ENCODE results near the gene PKN2. TPM values are rescaled to one million over a fixed set of nuclear protein-coding genes. Genes with fewer than 3 reads are reported as not detected.

PKN2 gene
- polyA plus RNA-seq, 3 donors, result 7.7 to 16.2 (median 14.0) TPM

GRCh38 chr1:88726697-88727096 lies 42.6 kb downstream of the PKN2 start:
- no peak overlapping the region for H3K27ac ChIP-seq (ENCODE audit: low read depth, low read length)

- WGBS, 3 donors, result 67 to 96% (median 95%) methylated on average over 1 of the region's 1 CpG
- H3K27ac ChIP-seq (ENCODE audit: low read depth, low read length), result no peak overlapping the region
Observed at GRCh38 chr1:88727205-88727604, 43.1 kb downstream of the PKN2 start.

DNA sequence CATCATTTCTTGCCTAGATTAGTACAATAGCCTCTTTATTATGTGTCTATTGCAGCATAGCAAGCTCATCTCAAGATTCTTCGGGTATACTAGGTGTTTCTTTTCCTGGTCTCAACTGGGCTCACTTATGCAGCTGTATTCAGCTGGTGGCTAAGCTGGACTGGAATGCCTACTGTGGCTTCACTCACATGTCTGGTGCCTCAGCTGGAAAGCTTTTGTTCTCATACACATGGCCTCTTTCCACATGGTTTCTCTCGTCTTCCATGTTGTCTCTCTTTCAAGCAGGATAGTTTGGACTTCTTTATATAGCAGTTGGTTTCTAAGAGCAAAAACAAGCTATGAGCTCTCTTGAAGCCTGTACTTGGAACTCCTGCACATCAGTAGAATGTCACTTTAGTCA lies 45.2 kb downstream of the PKN2 start:
- 94 to 98% (median 97%) methylated on average over 2 of the region's 2 CpGs for WGBS, 3 donors

GRCh38 chr1:88730132-88730675 lies 46.1 kb downstream of the PKN2 start:
- WGBS, 3 donors, result 79 to 100% (median 84%) methylated on average over 4 of the region's 4 CpGs
- H3K27ac ChIP-seq (ENCODE audit: low read depth, low read length), result no peak overlapping the region

More for the DNA sequence above, 45.2 kb downstream of the PKN2 start:
- H3K27ac ChIP-seq (ENCODE audit: low read depth, low read length), result no peak overlapping the region

GRCh38 chr1:88730995-88731394 lies 46.9 kb downstream of the PKN2 start:
- no peak overlapping the region for H3K27ac ChIP-seq (ENCODE audit: low read depth, low read length)
- WGBS, 3 donors, result 39 to 82% (median 81%) methylated on average over 2 of the region's 2 CpGs

DNA sequence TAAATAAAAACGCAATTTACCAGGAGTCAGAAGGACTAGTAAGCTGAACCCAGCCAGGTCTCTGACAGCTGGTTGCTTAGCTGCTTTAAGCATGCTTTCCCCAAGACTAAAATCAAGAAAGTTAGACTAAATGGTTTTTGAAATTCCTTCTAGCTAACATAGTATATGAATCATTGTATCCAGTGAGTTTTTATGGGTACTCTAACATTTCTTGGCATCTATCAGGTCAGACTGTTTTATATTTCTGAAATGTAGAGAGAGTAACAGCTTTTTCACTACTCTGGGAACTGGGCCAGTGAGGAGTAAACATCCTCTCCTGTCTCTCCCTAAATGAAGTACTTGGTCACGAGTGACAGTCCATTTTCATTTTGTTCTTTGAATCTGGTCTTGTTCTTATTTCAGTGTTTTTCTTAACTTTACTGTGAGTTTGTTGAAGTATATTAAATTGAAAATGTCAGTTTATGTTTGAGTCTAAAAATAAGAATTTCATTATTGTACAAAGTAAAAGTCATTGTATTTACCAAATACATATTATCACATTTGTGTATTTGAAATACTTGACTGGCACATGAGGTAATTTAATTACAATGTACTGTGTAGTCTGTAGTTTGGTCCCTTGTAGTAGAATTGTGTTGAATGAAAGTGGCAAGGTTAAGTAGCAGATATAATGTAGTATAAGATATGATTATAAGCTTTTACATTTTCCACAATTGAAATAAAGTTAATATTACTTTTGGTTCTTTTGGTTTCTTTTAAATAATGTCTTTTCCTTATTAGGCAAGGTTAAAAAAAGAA lies 47.6 kb downstream of the PKN2 start:
- H3K27ac ChIP-seq (ENCODE audit: low read depth, low read length), result no peak overlapping the region

DNA sequence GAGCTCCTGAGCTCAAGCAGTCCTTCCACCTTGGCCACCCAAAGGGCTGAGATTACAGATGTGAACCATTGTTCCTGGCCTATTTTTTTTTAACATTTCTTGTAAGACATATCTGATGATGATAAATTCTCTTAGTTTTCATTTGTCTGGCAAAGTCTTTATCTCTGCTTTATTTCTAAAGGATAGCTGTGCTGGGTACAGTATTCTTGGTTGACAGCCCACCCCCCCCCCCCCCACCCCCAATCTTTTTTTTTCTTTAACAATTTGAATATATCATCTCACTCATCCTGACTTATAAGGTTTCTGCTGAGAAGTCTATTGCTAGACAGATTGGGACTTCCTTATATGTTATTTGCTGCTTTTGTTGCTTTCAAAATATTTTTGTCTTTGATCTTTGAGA lies 51.3 kb downstream of the PKN2 start:
- no peak overlapping the region for H3K27ac ChIP-seq (ENCODE audit: low read depth, low read length)

More for the DNA sequence above, 47.6 kb downstream of the PKN2 start:
- 8 to 37% (median 25%) methylated on average over 2 of the region's 2 CpGs for WGBS, 3 donors

GRCh38 chr1:88735909-88736308 lies 51.8 kb downstream of the PKN2 start:
- no peak overlapping the region for H3K27ac ChIP-seq (ENCODE audit: low read depth, low read length)
- WGBS, 3 donors, result 96 to 100% (median 97%) methylated on average over 1 of the region's 1 CpG

DNA sequence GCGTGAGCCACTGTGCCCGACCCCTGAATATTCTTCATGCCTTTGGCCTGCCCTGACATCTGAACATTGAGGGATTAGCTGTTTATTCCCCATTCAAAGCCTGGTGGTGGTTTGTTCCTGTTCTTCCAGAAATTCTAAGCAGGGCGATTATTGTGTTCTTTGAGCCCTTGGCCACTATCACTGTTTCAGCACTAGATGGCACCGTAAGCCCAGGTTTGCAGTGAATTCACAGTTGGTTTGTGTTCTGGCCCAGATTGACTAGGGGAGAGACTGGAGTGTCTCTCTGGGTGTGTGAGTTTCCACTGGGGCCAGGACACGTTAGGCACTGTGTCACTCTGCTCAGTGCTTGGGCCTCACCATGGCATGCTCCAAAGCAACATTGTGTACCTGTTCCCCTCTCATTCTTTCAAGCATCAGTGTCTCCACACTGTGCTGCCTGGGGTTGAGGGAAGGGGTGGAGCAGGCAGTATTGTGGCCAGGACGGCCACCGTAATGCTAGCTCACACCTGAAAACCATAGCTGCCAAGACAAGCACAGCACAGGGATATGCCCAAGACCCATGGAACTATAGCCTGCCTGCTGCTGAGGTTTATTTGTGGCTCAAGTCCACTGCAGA lies 52.7 kb downstream of the PKN2 start:
- WGBS, 3 donors, result 92 to 95% (median 94%) methylated on average over 7 of the region's 7 CpGs
- H3K27ac ChIP-seq (ENCODE audit: low read depth, low read length), result no peak overlapping the region

DNA sequence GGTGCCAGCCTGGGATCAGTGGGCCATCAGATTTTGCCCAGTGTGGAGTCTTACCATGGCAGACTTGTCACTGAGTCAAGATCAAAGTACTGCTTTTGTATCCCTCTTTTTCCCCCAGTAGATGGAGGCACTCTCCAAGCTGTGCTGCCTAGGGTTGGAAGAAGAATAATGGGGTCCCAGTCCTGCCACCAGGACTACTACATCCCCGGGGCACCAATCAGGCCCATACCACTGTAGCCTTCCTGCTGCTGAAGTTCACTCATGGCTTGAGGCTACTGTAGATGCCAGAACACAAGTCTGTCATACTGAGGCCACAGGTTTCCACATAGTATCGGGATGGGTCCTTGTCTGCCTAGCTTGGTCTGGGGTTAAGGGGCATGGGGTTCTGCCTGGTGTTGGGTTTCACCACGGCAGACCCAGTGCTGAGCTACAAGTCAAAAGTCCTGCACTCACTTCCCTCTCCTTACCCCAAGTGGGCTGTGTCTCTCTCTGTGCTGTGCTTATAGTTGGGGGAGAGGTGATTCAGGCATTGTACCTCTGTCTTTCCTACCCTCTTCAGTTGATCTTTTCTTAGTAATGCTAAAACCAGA lies 53.4 kb downstream of the PKN2 start:
- no peak overlapping the region for H3K27ac ChIP-seq (ENCODE audit: low read depth, low read length)
- WGBS, 3 donors, result 88 to 100% (median 90%) methylated on average over 3 of the region's 3 CpGs

DNA sequence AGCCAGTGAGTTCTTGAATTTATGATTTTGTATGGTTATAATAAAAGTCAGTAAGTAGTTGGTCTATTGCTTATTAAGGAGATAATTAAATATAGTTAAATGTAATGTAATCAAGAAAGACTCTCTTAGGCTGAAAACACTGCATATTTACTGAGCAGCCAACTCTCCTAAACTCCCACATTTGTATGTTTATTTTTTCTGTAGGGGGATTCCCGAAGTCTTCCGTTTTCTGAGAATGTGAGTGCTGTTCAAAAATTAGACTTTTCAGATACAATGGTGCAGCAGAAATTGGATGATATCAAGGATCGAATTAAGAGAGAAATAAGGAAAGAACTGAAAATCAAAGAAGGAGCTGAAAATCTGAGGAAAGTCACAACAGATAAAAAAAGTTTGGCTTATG lies 56.7 kb downstream of the PKN2 start:
- 68 to 75% (median 72%) methylated on average over 3 of the region's 3 CpGs for WGBS, 3 donors
- H3K27ac ChIP-seq (ENCODE audit: low read depth, low read length), result no peak overlapping the region

DNA sequence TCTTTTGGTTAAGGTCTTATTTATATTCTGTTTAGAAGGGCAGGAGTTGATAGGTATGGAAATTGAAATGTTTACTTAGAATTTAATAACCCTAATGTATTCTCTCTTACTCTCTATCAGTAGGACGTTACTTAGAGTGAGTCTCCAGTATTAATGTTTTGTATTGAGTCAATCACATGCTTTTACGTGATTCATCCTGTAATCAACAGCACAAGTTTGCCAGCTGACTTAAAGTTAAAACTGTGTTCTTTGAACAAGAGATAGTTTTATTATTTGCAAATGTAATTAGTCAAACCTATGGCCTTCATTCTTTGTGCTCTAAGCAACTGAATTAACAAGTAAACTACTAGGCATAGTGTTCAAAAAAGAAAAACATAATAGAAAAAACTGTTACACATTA lies 57.3 kb downstream of the PKN2 start:
- 44 to 77% (median 60%) methylated on average over 2 of the region's 2 CpGs for WGBS, 3 donors

GRCh38 chr1:88742531-88742930 lies 58.5 kb downstream of the PKN2 start:
- WGBS, 3 donors, result 77 to 89% (median 80%) methylated on average over 6 of the region's 6 CpGs
- no peak overlapping the region for H3K27ac ChIP-seq (ENCODE audit: low read depth, low read length)

More for the DNA sequence above, 57.3 kb downstream of the PKN2 start:
- no peak overlapping the region for H3K27ac ChIP-seq (ENCODE audit: low read depth, low read length)

- no peak overlapping the region for H3K27ac ChIP-seq (ENCODE audit: low read depth, low read length)
- 95 to 100% (median 95%) methylated on average over 3 of the region's 3 CpGs for WGBS, 3 donors
Observed at GRCh38 chr1:88744142-88744541, 60.1 kb downstream of the PKN2 start.

DNA sequence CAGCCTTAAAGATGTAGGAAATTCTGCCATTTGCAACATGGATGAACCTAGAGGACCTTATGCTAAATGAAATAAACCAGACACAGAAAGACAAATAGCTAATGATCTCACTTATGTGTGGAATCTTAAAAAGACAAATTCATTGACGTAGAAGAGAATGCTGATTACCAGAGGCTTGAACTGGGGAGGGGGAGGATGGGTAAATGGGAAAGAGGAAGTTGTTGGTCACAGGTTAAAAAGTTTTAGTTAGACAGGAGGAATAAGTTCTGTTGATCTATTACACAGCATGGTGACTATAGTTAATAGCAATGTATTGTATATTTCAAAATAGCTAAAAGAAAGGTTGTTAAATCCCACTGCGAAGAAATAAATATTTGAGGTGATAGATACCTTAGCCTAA lies 62.8 kb downstream of the PKN2 start:
- 92 to 94% (median 94%) methylated on average over 2 of the region's 2 CpGs for WGBS, 3 donors
- no peak overlapping the region for H3K27ac ChIP-seq (ENCODE audit: low read depth, low read length)

DNA sequence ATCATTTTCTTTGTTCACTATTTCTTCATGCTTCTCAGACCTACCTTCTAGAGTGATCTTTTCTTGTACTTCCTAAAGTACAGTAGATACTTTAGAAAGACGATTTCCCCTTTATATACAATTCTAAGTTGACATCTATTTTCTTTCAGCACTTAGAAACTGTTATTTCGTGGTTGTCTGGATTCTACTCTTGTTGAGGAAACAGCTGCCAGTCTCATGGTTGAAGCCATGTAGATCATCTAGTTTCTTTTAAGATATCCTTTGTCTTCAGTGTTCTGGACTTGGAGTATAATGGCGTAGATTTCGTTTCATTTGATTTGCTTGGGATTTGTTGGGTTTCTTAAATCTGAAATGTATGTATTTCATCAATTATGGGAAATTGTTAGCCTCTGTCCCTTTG lies 67.6 kb downstream of the PKN2 start:
- no peak overlapping the region for H3K27ac ChIP-seq (ENCODE audit: low read depth, low read length)
- 86 to 95% (median 87%) methylated on average over 4 of the region's 4 CpGs for WGBS, 3 donors

GRCh38 chr1:88753506-88753905 lies 69.4 kb downstream of the PKN2 start:
- WGBS, 3 donors, result 97 to 99% (median 98%) methylated on average over 6 of the region's 6 CpGs
- H3K27ac ChIP-seq (ENCODE audit: low read depth, low read length), result no peak overlapping the region

DNA sequence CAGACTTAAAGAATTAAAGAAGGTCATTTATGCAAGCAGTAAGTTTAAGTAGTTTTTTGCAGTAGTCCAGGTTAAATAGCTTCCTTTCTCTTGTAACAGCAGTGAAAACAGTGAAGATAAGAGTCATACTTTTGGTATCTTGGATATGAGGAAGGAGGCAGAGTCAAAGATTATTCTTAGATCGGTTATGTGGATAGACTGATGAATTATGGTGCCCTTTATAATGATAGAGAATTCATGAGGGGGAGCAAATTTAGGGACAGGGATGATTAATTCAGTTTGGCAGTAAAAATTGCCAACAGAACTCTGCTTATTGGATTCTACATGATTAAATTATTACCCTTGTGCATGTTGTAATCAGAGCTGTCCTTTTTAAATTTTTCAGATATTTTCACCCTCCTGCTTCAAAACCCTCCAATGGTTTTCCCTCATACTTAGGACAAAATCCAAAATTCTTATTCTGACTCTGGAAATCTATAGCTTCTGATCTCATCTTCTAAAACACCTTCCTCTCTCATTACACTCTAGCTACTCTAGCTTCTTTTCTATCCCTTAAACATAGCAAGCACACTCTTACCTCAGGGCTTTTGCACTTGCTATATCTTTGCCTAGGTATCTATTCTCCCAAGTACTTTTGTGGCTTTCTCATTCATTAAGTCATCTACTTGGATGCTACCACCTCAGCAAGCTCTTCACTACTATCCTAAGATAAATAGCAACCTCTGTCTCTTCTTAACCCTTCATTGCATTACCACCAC lies 79.8 kb downstream of the PKN2 start:
- 44 to 62% (median 50%) methylated on average over 1 of the region's 1 CpG for WGBS, 3 donors
- no peak overlapping the region for H3K27ac ChIP-seq (ENCODE audit: low read depth, low read length)

DNA sequence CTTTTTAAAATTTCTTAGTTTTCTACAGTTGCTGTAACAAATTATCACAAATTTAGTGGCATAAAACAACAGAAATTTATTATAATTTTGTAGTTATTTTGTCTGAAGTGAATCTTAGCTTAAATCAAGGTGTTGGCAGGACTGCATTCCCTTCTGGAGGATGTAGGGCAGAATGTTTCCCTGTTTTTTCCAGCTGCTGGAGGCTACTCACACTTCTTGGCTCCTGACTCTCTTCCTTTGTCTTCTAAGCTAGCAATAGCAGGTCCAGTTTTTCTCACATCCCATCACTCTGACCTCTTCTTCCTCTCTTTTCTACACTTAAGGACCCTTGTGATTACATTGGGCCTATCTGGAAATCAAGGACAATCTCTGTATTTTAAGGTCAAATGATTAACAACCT lies 84.1 kb downstream of the PKN2 start:
- no peak overlapping the region for H3K27ac ChIP-seq (ENCODE audit: low read depth, low read length)
